Muscle of leg (tissue), 11 donors: ENCODE measurements around the gene YLPM1. TPM values are rescaled to one million over a fixed set of nuclear protein-coding genes. Genes with fewer than 3 reads are reported as not detected.

Source experiments
- DNase-seq: peaks from one replicate; pipeline ENCODE4 v3.0.0; 2013
- H3K27ac ChIP-seq: one replicate; pipeline ENCODE4 v1.5.1; 2013; ENCODE audit warnings: mild to moderate bottlenecking, low read length, control low read depth
- H3K27me3 ChIP-seq: one replicate; pipeline ENCODE4 v1.6.1; 2013; ENCODE audit warnings: low read length; ENCODE audit not compliant: control insufficient read depth, insufficient read depth
- H3K36me3 ChIP-seq: one replicate; pipeline ENCODE4 v1.6.1; 2013; ENCODE audit warnings: low read length; ENCODE audit not compliant: control insufficient read depth, insufficient read depth
- H3K4me1 ChIP-seq: one replicate; pipeline ENCODE4 v1.6.1; 2013; ENCODE audit warnings: low read length; ENCODE audit not compliant: control insufficient read depth, insufficient read depth
- H3K4me3 ChIP-seq: one replicate; pipeline ENCODE4 v1.5.1; 2013; ENCODE audit warnings: low read length, control low read depth
- H3K9me3 ChIP-seq: replicated peaks from 2 replicates; pipeline ENCODE4 v1.6.1; 2013; ENCODE audit warnings: low read depth, low read length; ENCODE audit not compliant: control insufficient read depth
- WGBS: methylation state at CpG from one replicate; pipeline ENCODE4 v1.1.5; 2013; ENCODE audit warnings: missing lambda C conversion rate; ENCODE audit not compliant: insufficient coverage; 5-methylcytosine and 5-hydroxymethylcytosine counted together
- polyA plus RNA-seq, 8 donors: library from polyadenylated mRNA; unstranded; fragments of 120-200 nt; gene quantifications; one replicate each; pipeline versions ENCODE4 v1.2.1 to v1.2.3, GENCODE V29; 2013; ENCODE audit warnings: inconsistent platforms in 1 of 8, low replicate concordance in 1 of 8; ENCODE audit not compliant: insufficient read length in 8 of 8, insufficient read depth in 1 of 8
- total RNA-seq: library from RNA; stranded (reverse); fragments of 120-200 nt; gene quantifications from one replicate; pipeline ENCODE4 v1.2.4, GENCODE V29; 2013

Gene YLPM1
- total and polyA plus RNA-seq, 9 donors, result 33.4 to 63.9 (median 48.0) TPM

DNA sequence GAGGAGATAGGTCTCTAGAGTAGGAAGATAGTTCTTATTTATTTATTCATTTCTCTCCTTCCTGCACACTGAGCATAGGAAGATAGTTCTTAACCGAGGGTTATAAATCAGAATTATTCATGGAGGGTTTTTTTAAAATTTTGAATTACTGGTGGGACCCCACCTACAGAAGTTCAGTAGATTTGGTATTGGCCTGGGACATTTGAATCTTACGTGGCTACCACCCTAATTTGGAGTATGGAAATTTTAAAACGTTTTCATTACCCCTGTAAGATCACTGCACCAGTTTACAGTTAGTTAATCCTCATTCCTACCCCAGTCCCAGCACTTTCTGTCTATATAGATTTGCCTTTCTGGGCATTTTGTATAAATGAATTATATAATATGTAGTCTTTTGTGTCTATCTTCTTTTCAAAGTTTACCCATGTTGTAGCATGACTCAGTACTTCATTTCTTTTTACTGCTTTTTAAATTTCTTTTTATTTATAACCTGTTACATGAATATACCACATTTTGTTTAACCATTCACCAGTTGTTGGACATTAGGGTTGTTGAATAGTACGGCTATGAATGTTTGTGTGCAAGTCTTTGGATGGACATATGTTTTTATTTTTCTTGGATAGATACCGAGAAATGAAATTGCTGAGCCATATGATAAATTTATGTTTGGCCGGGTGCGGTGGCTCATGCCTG, 44.9 kb downstream of the YLPM1 start:
- Histone ChIP-seq H3K27me3 (no peaks in the 10 kb centered on the region), H3K4me1 (no peaks in the 10 kb centered on the region), H3K4me3 (no peak overlapping the region), H3K36me3 (peaks cover 40% of the 10 kb centered on the region), H3K27ac (no peak overlapping the region), H3K9me3 (no peaks in the 10 kb centered on the region)
- no CpG with 5 or more reads among the region's 7 CpGs for WGBS
- no peak for DNase-seq

GRCh38 chr14:74816124-74816523, 53.0 kb downstream of the YLPM1 start:
- Histone ChIP-seq H3K4me3 (no peak overlapping the region), H3K27me3 (no peaks in the 10 kb centered on the region), H3K4me1 (no peaks in the 10 kb centered on the region), H3K9me3 (no peaks in the 10 kb centered on the region), H3K27ac (no peak overlapping the region), H3K36me3 (peaks cover 34% of the 10 kb centered on the region)
- DNase-seq, result no peak
- WGBS, result no CpG with 5 or more reads among the region's 1 CpG

DNA sequence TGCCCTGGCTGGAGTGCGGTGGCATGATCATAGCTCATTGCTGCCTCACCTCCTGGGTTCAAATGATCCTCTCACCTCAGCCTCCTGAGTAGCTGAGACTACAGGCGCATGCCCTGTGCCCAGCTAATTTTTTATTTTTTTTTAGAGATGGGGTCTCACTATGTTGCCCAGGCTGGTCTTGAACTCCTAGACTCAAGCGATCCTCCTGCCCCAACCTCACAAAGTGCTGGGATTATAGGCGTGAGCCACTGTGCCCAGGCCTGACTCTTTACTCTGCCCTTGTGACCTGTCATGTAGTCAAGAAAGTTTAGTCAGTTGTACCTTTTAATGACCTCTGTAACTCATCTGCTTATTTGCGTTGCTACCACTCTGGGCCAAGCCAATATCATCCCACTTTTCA, 57.2 kb downstream of the YLPM1 start:
- H3K4me3 ChIP-seq, result no peak overlapping the region
- H3K27me3 ChIP-seq, result no peaks in the 10 kb centered on the region
- H3K4me1 ChIP-seq, result no peaks in the 10 kb centered on the region
- H3K27ac ChIP-seq, result no peak overlapping the region
- peaks cover 30% of the 10 kb centered on the region for H3K36me3 ChIP-seq
- no peaks in the 10 kb centered on the region for H3K9me3 ChIP-seq
- WGBS, result 96% methylated on average over 3 of the region's 5 CpGs
- DNase-seq, result no peak

GRCh38 chr14:74821267-74821915, 58.3 kb downstream of the YLPM1 start:
- 100% methylated on average over 1 of the region's 5 CpGs for WGBS
- Histone ChIP-seq H3K4me3 (no peak overlapping the region), H3K36me3 (peaks cover 29% of the 10 kb centered on the region)

DNA sequence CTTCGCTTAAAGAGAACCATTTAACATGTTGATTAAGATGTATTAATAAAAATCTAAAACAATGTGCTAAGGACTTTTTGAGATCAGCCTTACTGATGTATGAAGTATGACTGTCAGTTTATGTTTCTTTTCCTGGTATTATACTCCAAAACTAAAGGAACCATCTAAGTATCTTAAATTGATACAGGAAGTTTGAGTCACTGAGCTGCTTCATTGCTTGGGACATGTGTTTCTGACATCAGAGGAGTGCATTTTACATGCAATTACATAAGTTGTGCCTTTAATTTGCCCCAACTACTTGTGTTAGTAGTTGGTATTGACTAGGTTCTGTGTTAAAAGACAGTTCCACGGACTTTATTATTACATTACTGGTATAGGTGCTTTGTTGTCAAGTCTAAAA, 61.9 kb downstream of the YLPM1 start:
- H3K27ac ChIP-seq, result no peak overlapping the region
- no CpG with 5 or more reads among the region's 2 CpGs for WGBS
- no peak for DNase-seq

More at GRCh38 chr14:74821267-74821915, 58.3 kb downstream of the YLPM1 start:
- no peak overlapping the region for H3K27ac ChIP-seq
- no peaks in the 10 kb centered on the region for H3K27me3 ChIP-seq
- no peak for DNase-seq
- H3K4me1 ChIP-seq, result no peaks in the 10 kb centered on the region
- H3K9me3 ChIP-seq, result no peaks in the 10 kb centered on the region

GRCh38 chr14:74826574-74826973, 63.5 kb downstream of the YLPM1 start:
- Histone ChIP-seq H3K9me3 (no peaks in the 10 kb centered on the region), H3K4me1 (no peaks in the 10 kb centered on the region), H3K36me3 (peaks cover 23% of the 10 kb centered on the region), H3K4me3 (no peak overlapping the region), H3K27me3 (no peaks in the 10 kb centered on the region), H3K27ac (no peak overlapping the region)
- DNase-seq, result no peak

More for the DNA sequence above, 61.9 kb downstream of the YLPM1 start:
- H3K4me3 ChIP-seq, result no peak overlapping the region
- no peaks in the 10 kb centered on the region for H3K4me1 ChIP-seq
- peaks cover 24% of the 10 kb centered on the region for H3K36me3 ChIP-seq
- H3K9me3 ChIP-seq, result no peaks in the 10 kb centered on the region
- no peaks in the 10 kb centered on the region for H3K27me3 ChIP-seq

GRCh38 chr14:74829251-74829650, 66.1 kb downstream of the YLPM1 start:
- no peak for DNase-seq
- 85% methylated on average over 4 of the region's 5 CpGs for WGBS
- Histone ChIP-seq H3K4me3 (no peak overlapping the region), H3K27me3 (no peaks in the 10 kb centered on the region), H3K27ac (no peak overlapping the region), H3K9me3 (no peaks in the 10 kb centered on the region), H3K36me3 (peaks cover 18% of the 10 kb centered on the region), H3K4me1 (no peaks in the 10 kb centered on the region)

- no CpG with 5 or more reads among the region's 4 CpGs for WGBS
- Histone ChIP-seq H3K27me3 (no peaks in the 10 kb centered on the region), H3K27ac (no peak overlapping the region), H3K4me1 (no peaks in the 10 kb centered on the region), H3K36me3 (peaks cover 24% of the 10 kb centered on the region), H3K9me3 (no peaks in the 10 kb centered on the region), H3K4me3 (no peak overlapping the region)
- DNase-seq, result no peak
Measured at GRCh38 chr14:74832849-74833248, 69.7 kb downstream of the YLPM1 start.

DNA sequence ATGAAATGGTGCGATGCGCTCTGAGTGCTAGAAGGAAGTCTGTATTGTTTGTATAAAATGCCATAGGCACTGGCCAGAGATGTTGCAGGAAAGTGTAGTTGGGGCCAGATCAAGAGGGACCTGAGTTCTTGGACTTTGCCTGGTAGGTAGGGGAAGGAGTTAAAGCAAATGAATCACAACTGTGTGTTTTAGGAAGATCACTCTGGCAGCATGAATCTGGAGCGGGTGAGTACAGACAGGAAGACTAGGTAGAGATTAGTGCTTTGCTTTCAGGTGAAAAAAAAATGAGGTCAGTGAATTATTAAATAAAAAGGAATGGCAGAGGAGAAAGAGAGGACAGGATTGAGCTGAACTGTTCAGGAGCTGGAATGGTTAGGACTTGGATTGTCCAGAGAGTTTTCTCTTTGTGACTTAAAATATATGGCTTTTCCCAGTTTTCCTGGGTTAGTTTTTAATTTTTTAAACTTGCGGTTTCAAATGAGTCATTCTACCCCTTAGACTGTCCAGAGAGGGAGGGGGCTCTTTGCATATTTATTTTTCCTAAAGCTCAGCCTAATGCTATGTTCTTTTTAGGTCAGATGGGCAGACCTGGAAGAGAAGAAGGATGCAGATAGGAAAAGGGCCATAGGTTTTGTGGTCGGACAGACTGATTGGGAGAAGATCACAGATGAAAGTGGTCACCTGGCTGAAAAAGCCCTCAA, 71.7 kb downstream of the YLPM1 start:
- H3K27me3 ChIP-seq, result no peaks in the 10 kb centered on the region
- H3K36me3 ChIP-seq, result peaks cover 15% of the 10 kb centered on the region
- no peaks in the 10 kb centered on the region for H3K4me1 ChIP-seq
- no peak overlapping the region for H3K4me3 ChIP-seq
- 100% methylated on average over 2 of the region's 5 CpGs for WGBS
- no peak overlapping the region for H3K27ac ChIP-seq
- DNase-seq, result peak; percentile 25
- no peaks in the 10 kb centered on the region for H3K9me3 ChIP-seq

GRCh38 chr14:74835645-74836250, 72.6 kb downstream of the YLPM1 start:
- no peaks in the 10 kb centered on the region for H3K4me1 ChIP-seq
- WGBS, result 80% methylated on average over 1 of the region's 7 CpGs

More at GRCh38 chr14:74835645-74836250, 72.6 kb downstream of the YLPM1 start:
- H3K4me3 ChIP-seq, result no peak overlapping the region
- DNase-seq, result no peak
- no peaks in the 10 kb centered on the region for H3K27me3 ChIP-seq
- H3K36me3 ChIP-seq, result peaks cover 14% of the 10 kb centered on the region
- no peak overlapping the region for H3K27ac ChIP-seq
- no peaks in the 10 kb centered on the region for H3K9me3 ChIP-seq
